Measurements from ENCODE around the gene SCML2.
"Not testable (repeated sequence)": the region's sequence is repeated elsewhere in the genome, so short reads cannot be mapped to it uniquely, and the experiment has no call there.

SCML2 gene

GRCh38 chrX:18278449-18278848, 76.0 kb downstream of the SCML2 start:
- H3K4me1 ChIP-seq (ENCODE audit: control insufficient read depth, insufficient read depth, low read length, poor library complexity, severe bottlenecking), result no peaks in the 10 kb centered on the region
- no peak for DNase-seq
- H3K36me3 ChIP-seq (ENCODE audit: control insufficient read depth, insufficient read depth, low read length), result no peaks in the 10 kb centered on the region

GRCh38 chrX:18272222-18272621, 82.3 kb downstream of the SCML2 start:
- H3K36me3 ChIP-seq (ENCODE audit: control insufficient read depth, insufficient read depth, low read length), result no peaks in the 10 kb centered on the region
- DNase-seq, result no peak
- no peaks in the 10 kb centered on the region for H3K4me1 ChIP-seq (ENCODE audit: control insufficient read depth, insufficient read depth, low read length, poor library complexity, severe bottlenecking)
- H3K27me3 ChIP-seq (replicated peaks; ENCODE audit: control insufficient read depth, insufficient read depth, low read length, poor library complexity, severe bottlenecking), result no peaks in the 10 kb centered on the region
- no peak overlapping the region for H3K27ac ChIP-seq (ENCODE audit: insufficient read depth, low read length, poor library complexity, severe bottlenecking)
- H3K9me3 ChIP-seq (ENCODE audit: control insufficient read depth, low read length), result no peaks in the 10 kb centered on the region
- H3K4me3 ChIP-seq (ENCODE audit: insufficient read depth, low read depth, low read length, poor library complexity, severe bottlenecking), result no peak overlapping the region

More at GRCh38 chrX:18278449-18278848, 76.0 kb downstream of the SCML2 start:
- no peaks in the 10 kb centered on the region for H3K27me3 ChIP-seq (replicated peaks; ENCODE audit: control insufficient read depth, insufficient read depth, low read length, poor library complexity, severe bottlenecking)
- H3K4me3 ChIP-seq (ENCODE audit: insufficient read depth, low read depth, low read length, poor library complexity, severe bottlenecking), result no peak overlapping the region
- H3K9me3 ChIP-seq (ENCODE audit: control insufficient read depth, low read length), result no peaks in the 10 kb centered on the region
- no peak overlapping the region for H3K27ac ChIP-seq (ENCODE audit: insufficient read depth, low read length, poor library complexity, severe bottlenecking)

- no peak overlapping the region for H3K27ac ChIP-seq (ENCODE audit: insufficient read depth, low read length, poor library complexity, severe bottlenecking)
- H3K9me3 ChIP-seq (ENCODE audit: control insufficient read depth, low read length), result no peaks in the 10 kb centered on the region
- H3K4me3 ChIP-seq (ENCODE audit: insufficient read depth, low read depth, low read length, poor library complexity, severe bottlenecking), result no peak overlapping the region
- H3K27me3 ChIP-seq (replicated peaks; ENCODE audit: control insufficient read depth, insufficient read depth, low read length, poor library complexity, severe bottlenecking), result no peaks in the 10 kb centered on the region
- H3K4me1 ChIP-seq (ENCODE audit: control insufficient read depth, insufficient read depth, low read length, poor library complexity, severe bottlenecking), result no peaks in the 10 kb centered on the region
- H3K36me3 ChIP-seq (ENCODE audit: control insufficient read depth, insufficient read depth, low read length), result no peaks in the 10 kb centered on the region
- DNase-seq, result no peak
These were observed 82.8 kb downstream of the SCML2 start for GRCh38 chrX:18271725-18272124.

- DNase-seq, result no peak
- no peaks in the 10 kb centered on the region for H3K9me3 ChIP-seq (ENCODE audit: control insufficient read depth, low read length)
- no peaks in the 10 kb centered on the region for H3K4me1 ChIP-seq (ENCODE audit: control insufficient read depth, insufficient read depth, low read length, poor library complexity, severe bottlenecking)
- no peaks in the 10 kb centered on the region for H3K36me3 ChIP-seq (ENCODE audit: control insufficient read depth, insufficient read depth, low read length)
- no peaks in the 10 kb centered on the region for H3K27me3 ChIP-seq (replicated peaks; ENCODE audit: control insufficient read depth, insufficient read depth, low read length, poor library complexity, severe bottlenecking)
- H3K27ac ChIP-seq (ENCODE audit: insufficient read depth, low read length, poor library complexity, severe bottlenecking), result no peak overlapping the region
- no peak overlapping the region for H3K4me3 ChIP-seq (ENCODE audit: insufficient read depth, low read depth, low read length, poor library complexity, severe bottlenecking)
These were observed 83.2 kb downstream of the SCML2 start for GRCh38 chrX:18271309-18271708.

GRCh38 chrX:18255059-18255458, 99.4 kb downstream of the SCML2 start:
- no peaks in the 10 kb centered on the region for H3K4me1 ChIP-seq (ENCODE audit: control insufficient read depth, insufficient read depth, low read length, poor library complexity, severe bottlenecking)

GRCh38 chrX:18252644-18253359, 101.7 kb downstream of the SCML2 start:
- H3K4me3 ChIP-seq (ENCODE audit: insufficient read depth, low read depth, low read length, poor library complexity, severe bottlenecking), result no peak overlapping the region
- H3K36me3 ChIP-seq (ENCODE audit: control insufficient read depth, insufficient read depth, low read length), result no peaks in the 10 kb centered on the region
- no peak for DNase-seq

More at GRCh38 chrX:18255059-18255458, 99.4 kb downstream of the SCML2 start:
- no peak for DNase-seq
- Histone ChIP-seq H3K27me3 (replicated peaks; ENCODE audit: control insufficient read depth, insufficient read depth, low read length, poor library complexity, severe bottlenecking) (no peaks in the 10 kb centered on the region), H3K36me3 (ENCODE audit: control insufficient read depth, insufficient read depth, low read length) (no peaks in the 10 kb centered on the region), H3K9me3 (ENCODE audit: control insufficient read depth, low read length) (no peaks in the 10 kb centered on the region), H3K4me3 (ENCODE audit: insufficient read depth, low read depth, low read length, poor library complexity, severe bottlenecking) (no peak overlapping the region), H3K27ac (ENCODE audit: insufficient read depth, low read length, poor library complexity, severe bottlenecking) (no peak overlapping the region)

GRCh38 chrX:18229646-18230045, 124.8 kb downstream of the SCML2 start:
- H3K4me1 ChIP-seq (ENCODE audit: control insufficient read depth, insufficient read depth, low read length, poor library complexity, severe bottlenecking); DNase-seq; H3K27ac ChIP-seq (ENCODE audit: insufficient read depth, low read length, poor library complexity, severe bottlenecking); H3K4me3 ChIP-seq (ENCODE audit: insufficient read depth, low read depth, low read length, poor library complexity, severe bottlenecking); H3K9me3 ChIP-seq (ENCODE audit: control insufficient read depth, low read length); H3K36me3 ChIP-seq (ENCODE audit: control insufficient read depth, insufficient read depth, low read length); H3K27me3 ChIP-seq (replicated peaks; ENCODE audit: control insufficient read depth, insufficient read depth, low read length, poor library complexity, severe bottlenecking): not testable (repeated sequence)

More at GRCh38 chrX:18252644-18253359, 101.7 kb downstream of the SCML2 start:
- Histone ChIP-seq H3K27ac (ENCODE audit: insufficient read depth, low read length, poor library complexity, severe bottlenecking) (no peak overlapping the region), H3K9me3 (ENCODE audit: control insufficient read depth, low read length) (no peaks in the 10 kb centered on the region), H3K4me1 (ENCODE audit: control insufficient read depth, insufficient read depth, low read length, poor library complexity, severe bottlenecking) (no peaks in the 10 kb centered on the region), H3K27me3 (replicated peaks; ENCODE audit: control insufficient read depth, insufficient read depth, low read length, poor library complexity, severe bottlenecking) (no peaks in the 10 kb centered on the region)

- H3K27me3 ChIP-seq (replicated peaks; ENCODE audit: control insufficient read depth, insufficient read depth, low read length, poor library complexity, severe bottlenecking), result no peaks in the 10 kb centered on the region
- H3K4me1 ChIP-seq (ENCODE audit: control insufficient read depth, insufficient read depth, low read length, poor library complexity, severe bottlenecking), result no peaks in the 10 kb centered on the region
These were observed 126.4 kb downstream of the SCML2 start for GRCh38 chrX:18228069-18228468.

GRCh38 chrX:18227458-18227857, 127.0 kb downstream of the SCML2 start:
- Histone ChIP-seq H3K9me3 (ENCODE audit: control insufficient read depth, low read length) (no peaks in the 10 kb centered on the region), H3K27ac (ENCODE audit: insufficient read depth, low read length, poor library complexity, severe bottlenecking) (no peak overlapping the region), H3K27me3 (replicated peaks; ENCODE audit: control insufficient read depth, insufficient read depth, low read length, poor library complexity, severe bottlenecking) (no peaks in the 10 kb centered on the region), H3K4me1 (ENCODE audit: control insufficient read depth, insufficient read depth, low read length, poor library complexity, severe bottlenecking) (no peaks in the 10 kb centered on the region), H3K36me3 (ENCODE audit: control insufficient read depth, insufficient read depth, low read length) (no peaks in the 10 kb centered on the region), H3K4me3 (ENCODE audit: insufficient read depth, low read depth, low read length, poor library complexity, severe bottlenecking) (no peak overlapping the region)
- DNase-seq, result no peak

More at GRCh38 chrX:18228069-18228468, 126.4 kb downstream of the SCML2 start:
- Histone ChIP-seq H3K36me3 (ENCODE audit: control insufficient read depth, insufficient read depth, low read length) (no peaks in the 10 kb centered on the region), H3K4me3 (ENCODE audit: insufficient read depth, low read depth, low read length, poor library complexity, severe bottlenecking) (no peak overlapping the region), H3K9me3 (ENCODE audit: control insufficient read depth, low read length) (no peaks in the 10 kb centered on the region), H3K27ac (ENCODE audit: insufficient read depth, low read length, poor library complexity, severe bottlenecking) (no peak overlapping the region)
- DNase-seq, result no peak

GRCh38 chrX:18220786-18221185, 133.7 kb downstream of the SCML2 start, which contains the start of gene BEND2:
Gene BEND2 (minus strand): TSS chrX:18220886. CDS start chrX:18220750, 136 bp downstream.
- no peaks in the 10 kb centered on the region for H3K4me1 ChIP-seq (ENCODE audit: control insufficient read depth, insufficient read depth, low read length, poor library complexity, severe bottlenecking)
- H3K27me3 ChIP-seq (replicated peaks; ENCODE audit: control insufficient read depth, insufficient read depth, low read length, poor library complexity, severe bottlenecking), result no peaks in the 10 kb centered on the region
- H3K4me3 ChIP-seq (ENCODE audit: insufficient read depth, low read depth, low read length, poor library complexity, severe bottlenecking), result no peak within 1 kb of the TSS
- no peak for DNase-seq
- no peaks in the 10 kb centered on the region for H3K36me3 ChIP-seq (ENCODE audit: control insufficient read depth, insufficient read depth, low read length)
- no peaks in the 10 kb centered on the region for H3K9me3 ChIP-seq (ENCODE audit: control insufficient read depth, low read length)
- no peak within 1 kb of the TSS for H3K27ac ChIP-seq (ENCODE audit: insufficient read depth, low read length, poor library complexity, severe bottlenecking)
